K562 (cell line): ENCODE data around the gene SEZ6L. TPM values are rescaled to one million over a fixed set of nuclear protein-coding genes. Genes with fewer than 3 reads are reported as not detected.

Source experiments
- ATAC-seq: fragments of 200-7000 bp; cut with Tn5 transposase; 3 replicates; pipeline ENCODE4 v1.9.1; 2020; ENCODE audit warnings: moderate library complexity
- BruUV-seq: library from RNA; stranded (reverse); fragments of 400-500 nt; replicated peaks from 2 replicates; lab custom pipeline; 2021; lab: Mats Ljungman, UMichigan
- CTCF ChIA-PET: fragments of 300-600 bp; formaldehyde crosslinking; extraction: SDS; loops from one replicate; lab custom pipeline; 2021; ENCODE audit warnings: low intra/inter-chr PET ratio; lab: Yijun Ruan, JAX
- POLR2A ChIA-PET: fragments of 300-600, 350-650 bp; sonication (Branson Sonifier 250); formaldehyde crosslinking; extraction: SDS; loops from one replicate; lab custom pipeline; 2021; ENCODE audit warnings: antibody characterized with exemption, inconsistent platforms; lab: Yijun Ruan, JAX
- DNase-seq, 4 experiments: peaks; one replicate each; pipeline versions ENCODE4 v3.0.0 to v3.0.0-alpha.2; 2011 to 2018; ENCODE audit warnings: low spot score in 3 of 4, mixed read lengths in 3 of 4; ENCODE audit errors: extremely low read depth in 1 of 4
- FAIRE-seq: peaks from 2 replicates; lab custom pipeline; 2011; peaks lifted over from hg19 to GRCh38; lab: Jason Lieb, UNC
- H2AFZ ChIP-seq: 2 replicates; pipeline ENCODE4 v1.6.0; 2011; ENCODE audit warnings: low read depth, low read length, control low read depth, inconsistent platforms
- H3K27ac ChIP-seq: fragments of 200-600 bp; 3 replicates; pipeline ENCODE4 v1.8.0; 2011; ENCODE audit warnings: low read depth, mild to moderate bottlenecking, control low read depth, inconsistent platforms, low read length, moderate library complexity, mixed read lengths; ENCODE audit errors: extremely low read depth
- H3K27me3 ChIP-seq, 2 experiments: fragments of 300-600 bp in 1 of 2; 2 replicates in 1 of 2; 3 replicates in 1 of 2; pipeline versions ENCODE4 v1.6.0 to v1.8.0; 2011; ENCODE audit warnings: inconsistent platforms in 2 of 2, low read length in 2 of 2, mild to moderate bottlenecking in 1 of 2, mixed read lengths in 1 of 2, moderate library complexity in 1 of 2; ENCODE audit not compliant: control insufficient read depth in 2 of 2, insufficient read depth in 2 of 2
- H3K36me3 ChIP-seq: fragments of 300-600 bp; 3 replicates; pipeline ENCODE4 v1.8.0; 2011; ENCODE audit warnings: mild to moderate bottlenecking, low read length, inconsistent platforms; ENCODE audit not compliant: control insufficient read depth, insufficient read depth
- H3K4me1 ChIP-seq, 2 experiments: fragments of 200-600 bp in 1 of 2; replicated peaks in 1 of 2; 2 replicates in 1 of 2; 3 replicates in 1 of 2; pipeline versions ENCODE4 v1.5.1 to v1.8.0; 2011; ENCODE audit warnings: inconsistent platforms in 2 of 2, low read length in 2 of 2, mild to moderate bottlenecking in 1 of 2, mixed read lengths in 1 of 2, moderate library complexity in 1 of 2; ENCODE audit not compliant: control insufficient read depth in 2 of 2, insufficient read depth in 2 of 2
- H3K4me2 ChIP-seq: 2 replicates; pipeline ENCODE4 v1.6.1; 2011; ENCODE audit warnings: low read length, control low read depth, inconsistent platforms, mixed read lengths; ENCODE audit not compliant: insufficient read depth
- H3K4me3 ChIP-seq: fragments of 200-600 bp; sonication (generic), shearing (Covaris generic); 2 replicates; pipeline ENCODE4 v1.5.1; 2016; ENCODE audit warnings: control low read depth, inconsistent platforms
- H3K79me2 ChIP-seq: fragments of 200-600 bp; 3 replicates; pipeline ENCODE4 v1.8.0; 2011; ENCODE audit warnings: low read length, inconsistent platforms; ENCODE audit not compliant: control insufficient read depth, insufficient read depth
- H3K9ac ChIP-seq, 2 experiments: 2 replicates each; pipeline versions ENCODE4 v1.6.0 to v1.6.1; 2011; ENCODE audit warnings: low read depth in 2 of 2, low read length in 2 of 2, control low read depth in 1 of 2, inconsistent platforms in 1 of 2, mild to moderate bottlenecking in 1 of 2, mixed read lengths in 1 of 2; ENCODE audit not compliant: insufficient read depth in 1 of 2
- H3K9me1 ChIP-seq: one replicate; pipeline ENCODE4 v1.6.0; 2011; ENCODE audit warnings: inconsistent platforms, mild to moderate bottlenecking, low read length, moderate library complexity; ENCODE audit not compliant: control insufficient read depth, insufficient read depth
- H3K9me3 ChIP-seq: replicated peaks from 2 replicates; pipeline ENCODE4 v1.5.1; 2011; ENCODE audit warnings: low read depth, low read length, inconsistent platforms; ENCODE audit not compliant: control insufficient read depth, insufficient read depth
- H4K20me1 ChIP-seq: replicated peaks from 2 replicates; pipeline ENCODE4 v1.6.1; 2011; ENCODE audit warnings: low read length, inconsistent platforms, mixed read lengths; ENCODE audit not compliant: control insufficient read depth, insufficient read depth
- CAMTA2 ChIP-seq: fragments of 250-450 bp; sonication (Bioruptor Pico); conservative IDR thresholded peaks from 2 replicates; pipeline ENCODE4 v1.5.1; 2022
- EGR1 ChIP-seq: fragments of 450-650 bp; conservative IDR thresholded peaks from 2 replicates; pipeline ENCODE4 v1.6.1; 2017; ENCODE audit warnings: mild to moderate bottlenecking
- ILF3 ChIP-seq: fragments of 450-650 bp; IDR thresholded peaks from 2 replicates; pipeline ENCODE4 v1.6.1; 2018; ENCODE audit warnings: antibody characterized with exemption, mild to moderate bottlenecking, moderate library complexity, borderline replicate concordance
- RERE ChIP-seq: sonication (generic); formaldehyde crosslinking; IDR thresholded peaks from 2 replicates; pipeline ENCODE4 v1.8.0; 2023; ENCODE audit warnings: missing genetic modification reagents, mild to moderate bottlenecking, borderline replicate concordance
- ZBTB33 ChIP-seq: sonication (generic); formaldehyde crosslinking; IDR thresholded peaks from 2 replicates; pipeline ENCODE4 v1.8.1; 2023; ENCODE audit warnings: mild to moderate bottlenecking, missing genetic modification reagents
- whole genome bisulfite sequencing: fragments of 100-300 bp; shearing (Covaris generic); methylation state at CpG from one replicate; pipeline ENCODE4 v1.1.6; 2016; ENCODE audit warnings: low coverage, mixed read lengths; ENCODE audit not compliant: insufficient coverage; ENCODE audit errors: missing lambda C conversion rate; 5-methylcytosine and 5-hydroxymethylcytosine counted together
- in situ Hi-C: fragments of 300-500 bp; cut with MboI; formaldehyde crosslinking; loops from 4 replicates; pipeline ENCODE4 v1.15.0; 2018; ENCODE audit warnings: inconsistent platforms, mixed read lengths
- intact Hi-C: fragments of 100-400 bp; cut with micrococcal nuclease; formaldehyde crosslinking; loops from 2 replicates; pipeline ENCODE4 v1.14.2; 2022
- polyA plus RNA-seq, 8 experiments: library from polyadenylated mRNA; depleted of rRNA in 4 of 8; stranded (reverse) in 5 of 8; unstranded in 3 of 8; fragments of >200 nt; fragmentation: Nextera tagmentation in 2 of 8; fragmentation: Illumina TruSeq in 1 of 8; extraction: Ambion mirVana in 2 of 8; extraction: Trizol in 1 of 8; gene quantifications; 2 replicates each; pipeline versions ENCODE4 v1.2.1 to v1.2.3, GENCODE V29; 2011 to 2014; ENCODE audit warnings: inconsistent platforms in 1 of 8, missing spikeins in 1 of 8
- total RNA-seq, 7 experiments: library from RNA; depleted of rRNA in 6 of 7; stranded (reverse); fragments of >200 nt in 6 of 7; fragmentation: Illumina TruSeq in 2 of 7; extraction: Trizol in 2 of 7; gene quantifications; 2 replicates each; pipeline versions ENCODE4 v1.2.1 to v1.2.3, GENCODE V29; 2011 to 2021; ENCODE audit warnings: low replicate concordance in 1 of 7
- TF ChIP-seq, protein P1 (sequence below): sonication (generic); formaldehyde crosslinking; IDR thresholded peaks from 2 replicates; pipeline ENCODE4 v1.8.0; 2023; ENCODE audit warnings: mild to moderate bottlenecking, missing genetic modification reagents

The SEZ6L gene
- total and polyA plus RNA-seq, 9 of the 15 experiments (the other 6 are each of a cell fraction or from before 2014, with no cell fraction given), result not detected

- TF ChIP-seq ZBTB33 (CRISPR knock-in tag) (no peak), CAMTA2 (CRISPR knock-in tag) (no peak), ILF3 (no peak)
- TF ChIP-seq, protein P1, sequence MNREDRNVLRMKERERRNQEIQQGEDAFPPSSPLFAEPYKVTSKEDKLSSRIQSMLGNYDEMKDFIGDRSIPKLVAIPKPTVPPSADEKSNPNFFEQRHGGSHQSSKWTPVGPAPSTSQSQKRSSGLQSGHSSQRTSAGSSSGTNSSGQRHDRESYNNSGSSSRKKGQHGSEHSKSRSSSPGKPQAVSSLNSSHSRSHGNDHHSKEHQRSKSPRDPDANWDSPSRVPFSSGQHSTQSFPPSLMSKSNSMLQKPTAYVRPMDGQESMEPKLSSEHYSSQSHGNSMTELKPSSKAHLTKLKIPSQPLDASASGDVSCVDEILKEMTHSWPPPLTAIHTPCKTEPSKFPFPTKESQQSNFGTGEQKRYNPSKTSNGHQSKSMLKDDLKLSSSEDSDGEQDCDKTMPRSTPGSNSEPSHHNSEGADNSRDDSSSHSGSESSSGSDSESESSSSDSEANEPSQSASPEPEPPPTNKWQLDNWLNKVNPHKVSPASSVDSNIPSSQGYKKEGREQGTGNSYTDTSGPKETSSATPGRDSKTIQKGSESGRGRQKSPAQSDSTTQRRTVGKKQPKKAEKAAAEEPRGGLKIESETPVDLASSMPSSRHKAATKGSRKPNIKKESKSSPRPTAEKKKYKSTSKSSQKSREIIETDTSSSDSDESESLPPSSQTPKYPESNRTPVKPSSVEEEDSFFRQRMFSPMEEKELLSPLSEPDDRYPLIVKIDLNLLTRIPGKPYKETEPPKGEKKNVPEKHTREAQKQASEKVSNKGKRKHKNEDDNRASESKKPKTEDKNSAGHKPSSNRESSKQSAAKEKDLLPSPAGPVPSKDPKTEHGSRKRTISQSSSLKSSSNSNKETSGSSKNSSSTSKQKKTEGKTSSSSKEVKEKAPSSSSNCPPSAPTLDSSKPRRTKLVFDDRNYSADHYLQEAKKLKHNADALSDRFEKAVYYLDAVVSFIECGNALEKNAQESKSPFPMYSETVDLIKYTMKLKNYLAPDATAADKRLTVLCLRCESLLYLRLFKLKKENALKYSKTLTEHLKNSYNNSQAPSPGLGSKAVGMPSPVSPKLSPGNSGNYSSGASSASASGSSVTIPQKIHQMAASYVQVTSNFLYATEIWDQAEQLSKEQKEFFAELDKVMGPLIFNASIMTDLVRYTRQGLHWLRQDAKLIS, result no peak
- TF ChIP-seq, all 486 proteins: peak for 0
Measured at GRCh38 chr22:26326803-26327202, 157.5 kb downstream of the SEZ6L start (continued).

GRCh38 chr22:26327306-26327705 is 158.0 kb downstream of the SEZ6L start:
- TF ChIP-seq EGR1, result 0 out of 2 replicates have a peak, but pooled peaks have one; percentile 8
- no peak for TF ChIP-seq RERE (CRISPR knock-in tag)
- H3K4me1 ChIP-seq, result no peaks in the 10 kb centered on the region; a peak in 2 of 5 replicates
- FAIRE-seq (no peak), ATAC-seq (no peak), DNase-seq (no peak)
- no peak overlapping the region for H3K9ac ChIP-seq
- 6% methylated on average over 5 of the region's 6 CpGs for WGBS
- H4K20me1 ChIP-seq, result no peaks in the 10 kb centered on the region
- in situ Hi-C loops (loop anchor here (25.0 kb wide), 1 partner anchor 1115 kb away; the partner anchor contains the start of gene CRYBB2), intact Hi-C loops (no loop called here)
- H3K27ac ChIP-seq, result no peak overlapping the region
- H3K4me3 ChIP-seq, result no peak overlapping the region
- no peaks in the 10 kb centered on the region for H3K9me3 ChIP-seq
- peaks cover 0 to 6% of the 10 kb centered on the region in 2 experiments; a peak in 2 of 5 replicates for H3K27me3 ChIP-seq
- ChIA-PET POLR2A (no interaction called here), CTCF (no interaction called here)
- no peak overlapping the region for H3K4me2 ChIP-seq
- H3K79me2 ChIP-seq, result no peaks in the 10 kb centered on the region
- BruUV-seq, result no TSS peak
- H2AFZ ChIP-seq, result no peak overlapping the region
- H3K9me1 ChIP-seq, result no peaks in the 10 kb centered on the region
- no peaks in the 10 kb centered on the region for H3K36me3 ChIP-seq
